OCI-M2 (cell line): ENCODE results near the gene ARHGEF12.

Experiments
- DNase-seq: peaks from one replicate; lab custom pipeline; 2025; ENCODE audit not compliant: unreplicated experiment; lab: John Stamatoyannopoulos, UW

The ARHGEF12 gene

DNA sequence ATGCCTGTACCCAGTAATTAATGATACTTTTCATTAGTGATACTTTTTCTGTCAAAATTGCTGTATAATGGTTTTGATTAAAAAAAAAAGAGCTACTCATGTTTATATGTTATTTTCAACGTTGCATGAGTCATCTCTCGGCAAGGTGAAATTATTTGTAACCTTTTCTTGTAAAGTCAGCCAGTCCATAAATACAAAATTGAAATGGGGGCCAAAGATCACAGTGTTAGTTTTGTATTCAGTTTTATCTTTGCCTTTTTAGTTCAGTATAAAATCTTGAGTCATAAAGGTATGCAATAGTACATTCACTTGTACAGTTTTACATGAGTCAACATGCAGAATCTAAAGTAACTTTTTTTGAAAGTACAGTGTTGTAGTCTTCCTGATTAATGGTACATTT lies 4.3 kb downstream of the ARHGEF12 start:
- no peak for DNase-seq

DNA sequence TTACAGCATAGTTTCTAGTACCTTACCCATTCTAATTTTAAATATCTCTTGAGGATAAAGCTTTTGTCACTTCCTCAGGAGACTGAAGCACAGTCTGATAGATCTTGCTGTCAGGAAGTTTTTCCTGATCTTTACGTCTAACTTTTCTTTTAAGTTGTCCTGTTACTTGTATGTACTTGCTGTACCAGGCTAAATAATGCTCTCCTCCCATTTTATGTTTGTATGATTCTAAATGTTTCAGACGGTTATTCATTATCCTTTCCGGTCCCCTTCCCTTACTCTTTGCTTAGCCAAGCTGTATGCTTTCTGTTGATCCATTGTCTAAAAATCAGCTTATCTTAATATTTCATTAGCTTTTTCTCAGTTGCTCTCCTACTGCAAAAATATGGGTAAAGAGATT lies 6.0 kb downstream of the ARHGEF12 start:
- DNase-seq: no peak

DNA sequence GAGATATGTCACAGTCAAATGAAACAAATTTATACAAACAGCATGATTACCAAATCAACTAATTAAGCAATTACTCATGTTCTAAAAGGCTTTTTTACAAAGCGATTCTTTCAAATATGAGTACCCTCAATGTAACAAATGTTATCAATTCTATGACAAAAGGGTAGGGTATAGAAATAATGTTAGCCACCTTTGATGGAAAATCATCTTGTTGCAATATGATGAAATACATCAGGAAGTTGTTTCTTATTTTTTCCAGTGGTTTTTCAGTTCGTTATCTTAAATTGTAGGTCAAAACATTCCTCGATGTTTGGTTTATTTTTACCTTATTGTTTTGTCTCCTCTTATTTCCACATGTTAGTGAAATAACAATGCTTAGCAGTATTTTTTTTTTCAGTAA lies 6.5 kb downstream of the ARHGEF12 start:
- DNase-seq: no peak

DNA sequence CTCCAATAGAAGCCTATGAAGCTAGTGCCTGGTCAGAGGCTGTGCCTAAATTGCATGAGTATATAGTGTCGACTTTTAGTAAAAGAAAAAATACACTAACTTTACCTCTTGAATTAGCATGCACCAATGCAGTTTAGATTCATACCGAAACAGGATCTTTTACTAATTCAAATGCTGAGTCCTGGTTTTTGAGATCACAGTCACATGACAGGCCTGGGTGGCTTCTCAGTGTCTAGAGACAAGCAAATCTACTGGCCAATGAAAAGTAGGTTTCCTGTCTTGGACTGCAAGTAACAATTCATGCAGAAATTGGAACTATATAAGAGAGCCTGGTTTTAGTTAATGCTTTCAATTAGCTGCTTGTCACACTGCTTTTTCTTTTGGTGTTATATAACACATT lies 7.2 kb downstream of the ARHGEF12 start:
- no peak for DNase-seq

DNA sequence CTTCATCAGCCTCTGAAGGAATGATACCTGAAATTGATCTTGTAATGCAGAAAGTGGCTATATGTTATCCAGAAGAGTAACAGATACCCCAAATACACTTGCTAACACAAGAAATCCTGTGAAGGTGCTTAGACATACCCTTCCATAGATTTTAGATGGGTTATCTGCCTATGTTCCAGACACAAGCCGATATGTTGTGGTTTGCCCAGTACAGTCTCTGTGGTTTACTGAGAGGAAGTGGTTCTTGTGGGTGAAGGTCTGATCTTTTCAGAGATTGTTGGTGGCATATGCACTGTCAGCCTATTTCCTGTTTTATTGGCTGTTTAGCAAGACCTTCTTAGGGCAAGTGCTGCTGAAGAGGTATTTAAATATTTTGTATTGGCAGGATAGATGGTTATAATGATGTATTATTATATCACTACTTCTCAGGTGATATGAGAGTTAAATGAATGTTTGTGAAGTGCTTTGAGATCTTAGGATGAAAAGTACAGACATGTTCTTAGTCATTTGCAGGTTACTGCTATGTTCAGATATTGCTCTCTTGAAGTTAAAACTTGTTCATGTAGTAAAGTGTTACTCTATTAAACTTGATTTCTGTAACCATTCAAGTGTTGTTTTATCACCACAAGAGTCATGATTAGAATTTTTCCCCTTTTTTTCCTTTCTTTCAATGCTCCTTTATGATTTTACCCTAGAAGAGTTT lies 8.2 kb downstream of the ARHGEF12 start:
- DNase-seq: peak; percentile 62

DNA sequence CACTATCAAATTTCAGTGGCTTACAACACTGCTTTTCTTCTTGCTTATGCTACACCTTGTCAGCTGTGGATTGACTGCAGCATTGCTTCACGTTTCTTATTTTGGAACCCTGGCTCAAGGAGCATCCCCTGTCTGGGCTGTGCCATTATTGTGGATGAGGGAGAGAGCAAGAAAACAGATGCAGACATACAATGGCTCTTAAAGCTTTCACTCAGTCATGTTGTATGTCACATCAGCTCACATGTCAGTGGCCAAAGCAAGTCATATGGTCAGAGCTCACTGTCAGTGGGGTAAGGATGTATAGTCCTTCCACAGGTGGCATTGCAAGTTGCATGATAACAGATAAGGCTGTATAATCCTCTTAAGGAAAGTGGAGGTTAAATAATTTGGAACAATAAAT lies 10.0 kb downstream of the ARHGEF12 start:
- DNase-seq: no peak

DNA sequence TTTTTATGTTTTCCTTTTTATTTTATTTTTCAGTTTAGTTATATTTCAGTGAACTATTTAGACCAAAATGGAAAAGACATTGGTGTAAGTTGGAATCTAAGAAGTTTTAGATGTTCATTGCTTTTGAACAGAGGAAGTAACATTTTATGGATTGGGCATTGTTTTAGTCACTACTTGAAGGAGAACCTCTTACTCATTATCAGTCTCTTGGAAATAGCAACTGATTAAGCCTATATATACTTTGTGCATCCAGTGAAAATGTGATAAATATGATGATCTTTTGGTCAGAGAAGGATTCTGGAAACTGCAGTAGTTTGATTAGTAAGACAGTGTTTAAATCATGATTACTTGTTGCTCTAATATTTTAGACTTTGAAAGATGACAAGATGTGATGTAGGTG lies 14.4 kb downstream of the ARHGEF12 start:
- DNase-seq: no peak

DNA sequence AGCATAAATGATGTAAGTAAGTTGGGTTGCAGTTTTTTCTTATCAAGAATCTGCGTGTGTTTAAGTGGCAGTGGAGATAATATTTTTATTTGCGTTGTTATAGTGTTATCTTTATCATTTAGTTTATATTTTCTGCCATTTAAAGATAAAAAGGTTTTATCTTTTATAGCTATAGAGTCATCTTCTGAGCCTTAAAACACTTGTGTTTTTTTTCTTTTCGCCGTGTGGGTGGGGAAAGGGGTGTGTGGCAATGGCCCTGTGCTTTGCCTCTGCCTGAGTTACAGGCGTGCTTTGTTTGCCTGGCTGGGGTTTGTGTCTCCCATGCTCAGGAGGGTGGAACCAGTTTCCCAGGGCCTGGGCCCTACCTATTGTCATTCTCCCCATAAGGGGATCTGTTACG lies 16.2 kb downstream of the ARHGEF12 start:
- DNase-seq: no peak

DNA sequence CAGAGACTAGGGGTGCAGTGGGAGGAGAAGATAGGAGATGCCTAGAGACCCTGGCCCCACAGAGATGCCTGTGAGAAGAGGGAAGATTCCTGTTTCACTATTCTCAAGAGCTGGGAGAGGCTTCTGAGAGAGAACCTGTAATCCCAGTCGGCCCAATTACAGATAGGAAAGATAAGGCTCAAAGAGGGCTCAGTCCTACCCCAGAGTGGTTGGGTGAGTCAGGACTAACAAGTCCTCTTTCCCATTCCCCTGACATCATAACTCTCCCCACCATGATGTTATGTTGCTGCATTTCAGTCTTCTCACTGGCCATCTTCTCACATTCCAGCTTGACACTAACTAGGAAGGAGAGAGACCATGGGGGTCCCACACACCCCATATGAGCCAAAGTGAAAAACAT lies 17.9 kb downstream of the ARHGEF12 start:
- DNase-seq: no peak

DNA sequence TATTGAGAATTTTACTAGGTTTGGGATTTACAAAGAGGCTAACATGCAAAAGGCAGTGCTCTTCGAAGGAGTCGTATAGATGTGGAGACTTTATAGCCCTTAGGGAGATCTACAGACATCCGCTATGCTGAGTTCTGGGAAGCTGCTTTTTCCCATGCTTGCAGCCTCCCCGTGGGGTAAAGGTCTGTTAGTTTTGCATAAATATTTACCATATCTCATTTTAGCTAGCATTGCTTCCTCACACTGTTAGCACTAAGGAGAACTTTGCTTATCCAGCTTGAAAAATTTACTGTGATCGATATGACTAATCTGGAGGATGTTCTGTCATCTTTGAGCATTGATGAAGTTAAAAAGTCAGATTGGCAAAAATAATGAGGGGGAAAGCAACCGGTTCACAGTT lies 18.6 kb downstream of the ARHGEF12 start:
- DNase-seq: no peak

DNA sequence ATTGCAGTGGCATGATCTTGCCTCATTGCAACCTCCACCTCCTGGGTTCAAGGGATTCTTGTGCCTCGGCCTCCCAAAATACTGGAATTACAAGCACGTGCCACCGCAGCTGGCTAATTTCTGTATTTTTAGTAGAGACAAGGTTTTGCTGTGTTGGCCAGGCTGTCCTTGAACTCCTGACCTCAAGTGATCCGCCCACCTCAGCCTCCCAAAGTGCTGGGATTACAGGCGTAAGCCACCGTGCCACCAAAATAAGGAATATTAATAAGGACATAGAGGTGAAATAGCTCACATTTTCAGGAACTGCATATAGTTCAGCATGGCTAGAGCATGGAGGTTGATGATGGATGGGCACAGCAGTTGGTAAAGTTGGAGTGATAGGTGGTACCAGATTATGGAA lies 21.4 kb downstream of the ARHGEF12 start:
- no peak for DNase-seq

DNA sequence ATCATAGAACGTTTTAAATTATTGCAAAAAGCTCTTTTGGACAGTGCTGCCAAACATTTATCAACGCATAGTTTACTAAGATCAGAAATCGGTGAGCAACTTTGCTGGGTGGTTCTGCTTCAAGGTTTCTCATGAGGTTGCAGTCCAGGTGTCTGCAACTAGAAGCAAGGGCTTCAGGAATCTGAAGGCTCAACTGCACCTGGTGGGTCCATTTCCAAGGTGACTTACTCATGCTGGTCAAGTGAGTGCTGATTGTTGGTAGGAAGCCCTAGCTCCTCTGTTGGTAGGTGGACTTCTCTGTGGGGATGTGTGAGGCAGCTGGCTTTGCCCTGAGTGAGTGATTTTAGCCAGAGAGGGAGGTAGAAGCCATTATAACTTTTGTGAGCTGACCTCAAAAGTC lies 22.5 kb downstream of the ARHGEF12 start:
- no peak for DNase-seq

DNA sequence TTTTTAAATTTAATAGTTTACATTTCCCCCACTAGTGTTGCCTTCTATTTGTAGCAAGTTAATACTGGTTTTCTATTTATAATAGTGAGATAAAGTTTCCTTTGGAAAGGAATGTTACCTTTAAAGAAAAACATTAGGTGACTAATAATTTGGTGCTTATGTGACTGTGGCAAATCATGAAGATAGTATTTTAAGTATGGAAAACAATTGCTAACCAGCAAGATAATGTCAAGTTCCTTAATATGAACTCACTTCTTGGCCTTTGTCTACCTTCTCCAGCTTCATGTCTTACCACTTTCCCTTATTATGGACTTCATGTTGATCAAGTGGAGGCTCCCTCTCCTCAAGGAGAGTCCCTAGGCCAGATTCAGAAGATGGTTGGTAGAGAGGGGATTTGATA lies 27.2 kb downstream of the ARHGEF12 start:
- DNase-seq: no peak

DNA sequence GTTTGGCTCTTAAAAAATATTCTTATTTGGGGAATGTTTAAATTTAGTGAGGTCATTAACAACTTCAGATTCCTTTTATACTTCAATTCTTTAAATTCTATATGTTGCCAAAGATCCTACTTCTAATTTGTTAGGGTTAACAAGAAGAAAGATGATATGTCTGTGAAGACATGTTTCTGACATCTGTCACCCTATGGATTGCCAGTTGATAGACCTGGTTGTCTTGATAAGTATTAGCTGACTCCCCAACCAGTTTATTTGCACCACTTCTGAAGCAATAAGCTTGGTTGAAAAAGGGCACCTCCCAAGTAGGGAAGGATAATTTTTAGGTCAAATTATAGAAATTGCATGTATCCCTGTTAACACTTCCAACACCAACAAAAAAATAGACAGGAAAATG lies 29.3 kb downstream of the ARHGEF12 start:
- DNase-seq: no peak

DNA sequence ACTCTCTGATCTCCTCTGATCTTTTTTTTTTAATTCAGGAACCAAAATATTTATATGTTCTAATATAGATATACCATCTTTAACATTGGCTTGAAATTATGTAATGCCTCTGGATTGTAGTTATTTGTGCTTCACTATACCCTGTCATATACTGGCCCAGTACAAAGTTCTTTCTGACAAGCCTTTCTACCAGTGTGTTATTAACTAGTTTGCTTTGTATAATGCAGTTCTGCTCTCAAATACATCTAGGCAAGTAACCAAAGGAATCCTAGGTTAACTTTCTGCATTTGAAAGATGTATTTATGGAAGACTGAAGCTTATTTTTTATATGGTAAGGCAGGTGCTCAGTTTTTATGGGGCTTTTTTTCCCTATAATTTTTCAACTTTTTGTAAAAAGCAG lies 36.1 kb downstream of the ARHGEF12 start:
- DNase-seq: no peak

DNA sequence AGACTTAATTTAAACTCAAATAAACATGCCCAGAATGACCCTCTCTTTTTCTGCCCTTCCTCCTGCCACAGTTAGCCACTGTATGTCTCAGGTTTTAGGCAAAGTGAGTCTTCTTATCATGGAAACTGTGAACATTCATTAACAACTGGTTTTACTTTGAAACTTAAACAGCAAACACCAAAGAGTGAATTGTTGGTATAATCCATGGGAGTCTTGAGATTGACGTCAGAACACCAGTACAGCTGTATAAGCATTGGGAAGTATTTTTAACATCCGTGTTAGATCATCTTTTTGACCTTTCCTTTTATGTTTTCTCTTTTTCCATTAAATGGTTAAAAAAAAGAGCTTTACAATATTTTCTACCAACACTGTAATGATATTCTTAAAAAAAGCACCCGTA lies 38.9 kb downstream of the ARHGEF12 start:
- DNase-seq: no peak

DNA sequence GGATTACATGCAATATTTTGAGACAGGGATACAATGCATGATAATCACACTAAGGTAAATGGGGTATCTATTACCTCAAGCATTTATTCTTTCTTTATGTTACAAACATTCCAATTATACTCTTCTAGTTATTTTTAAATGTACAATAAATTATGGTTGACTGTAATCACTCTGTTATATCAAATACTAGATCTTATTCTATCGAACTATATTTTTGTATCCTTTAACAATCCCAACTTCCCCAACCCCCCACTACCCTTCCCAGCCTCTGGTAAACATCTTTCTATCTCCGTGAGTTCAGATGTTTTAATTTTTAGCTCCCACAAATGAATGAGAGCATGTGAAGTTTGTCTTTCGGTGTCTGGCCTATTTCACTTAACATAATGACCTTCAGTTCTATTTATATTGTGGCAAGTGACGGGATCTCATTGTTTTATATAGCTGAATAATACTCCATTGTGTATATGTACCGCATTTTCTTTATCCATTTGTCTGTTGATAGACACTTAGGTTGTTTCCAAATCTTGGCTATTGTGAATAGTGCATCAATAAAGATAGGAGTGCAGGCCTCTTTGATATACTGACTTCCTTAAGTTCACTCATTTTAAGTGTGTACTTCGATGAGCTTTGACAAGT lies 40.5 kb downstream of the ARHGEF12 start:
- DNase-seq: no peak

DNA sequence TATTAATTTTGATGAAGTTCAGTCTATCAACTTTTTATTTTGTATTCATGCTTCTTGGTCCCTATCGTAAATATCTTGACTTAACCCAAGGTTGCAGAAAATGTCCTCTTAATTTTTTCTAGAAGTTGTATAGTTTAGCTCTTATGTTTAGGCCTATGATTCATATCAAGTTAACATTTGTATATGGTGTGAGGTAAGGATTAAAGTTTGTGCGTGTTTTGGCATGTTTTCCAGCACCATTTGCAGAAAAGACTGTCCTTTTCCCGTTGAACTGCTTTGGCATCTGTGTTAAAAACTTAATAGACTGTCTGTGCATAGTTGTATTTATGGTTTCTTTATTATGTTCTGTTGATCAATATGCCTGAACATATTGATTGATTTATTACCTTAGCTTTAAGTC lies 42.3 kb downstream of the ARHGEF12 start:
- DNase-seq: no peak

DNA sequence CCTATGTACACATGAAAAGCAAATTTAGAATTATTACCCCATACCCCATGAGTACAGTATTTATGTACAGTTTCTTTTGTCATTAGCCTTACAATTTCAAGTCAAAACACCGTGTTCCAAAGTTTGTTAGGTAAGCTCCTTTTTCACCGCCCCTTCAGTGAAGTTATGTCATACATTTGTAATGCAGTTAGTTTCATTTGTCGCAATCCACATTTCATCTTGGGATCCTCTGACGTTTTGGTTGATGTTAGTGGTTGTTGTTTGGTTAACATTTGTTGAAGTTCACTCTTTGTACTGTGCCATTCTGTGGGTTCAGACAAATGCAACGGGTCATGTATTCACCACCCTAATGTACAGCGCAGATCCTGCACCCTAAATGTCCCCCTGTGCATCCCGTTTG lies 45.2 kb downstream of the ARHGEF12 start:
- DNase-seq: no peak

DNA sequence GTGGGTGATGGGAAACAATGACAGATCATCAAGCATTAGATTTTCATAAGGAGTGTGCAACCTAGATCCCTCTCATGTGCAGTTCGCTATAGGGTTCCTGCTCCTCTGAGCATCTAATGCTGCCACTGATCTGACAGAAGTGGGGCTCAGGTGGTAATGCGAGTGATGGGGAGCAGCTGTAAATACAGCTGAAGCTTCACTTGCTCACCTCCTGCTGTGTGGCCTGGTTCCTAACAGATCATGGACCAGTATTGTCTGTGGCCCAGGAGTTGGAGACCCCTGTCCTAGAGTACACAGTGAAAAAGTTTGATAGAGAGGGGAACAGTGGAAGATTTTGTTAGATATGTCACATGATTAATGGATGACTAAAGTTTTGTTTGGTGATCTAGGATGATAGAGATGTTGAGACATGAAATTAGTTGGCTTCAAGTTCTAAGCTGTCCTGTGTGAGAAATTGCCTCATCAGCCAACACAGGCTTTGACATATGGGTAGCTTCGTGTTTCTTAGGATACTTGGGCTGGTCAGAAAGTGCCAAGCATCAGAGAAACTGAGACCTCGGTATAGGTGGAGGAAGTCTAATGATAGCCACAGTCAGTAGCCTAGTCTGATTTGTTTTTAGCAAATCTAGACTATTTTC lies 47.4 kb downstream of the ARHGEF12 start:
- DNase-seq: no peak

DNA sequence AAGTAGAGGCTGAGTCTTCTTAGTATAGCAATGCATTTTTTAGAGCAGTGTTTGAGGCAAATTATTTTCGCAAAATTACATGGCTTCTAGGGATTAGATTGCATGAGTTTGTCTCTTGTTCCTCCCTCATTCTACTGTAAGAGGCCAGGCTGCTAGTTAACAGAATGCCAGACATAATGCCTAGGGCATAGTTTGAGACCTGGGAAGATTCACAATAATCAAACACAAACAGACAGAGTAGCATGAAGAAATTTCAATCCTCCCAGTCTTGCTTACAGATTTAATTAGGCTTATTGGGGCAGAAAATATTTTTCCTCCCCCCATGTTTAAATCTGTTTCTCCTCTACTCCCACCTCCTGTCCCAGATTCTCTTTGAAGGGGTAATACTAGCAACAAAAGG lies 48.3 kb downstream of the ARHGEF12 start:
- no peak for DNase-seq

DNA sequence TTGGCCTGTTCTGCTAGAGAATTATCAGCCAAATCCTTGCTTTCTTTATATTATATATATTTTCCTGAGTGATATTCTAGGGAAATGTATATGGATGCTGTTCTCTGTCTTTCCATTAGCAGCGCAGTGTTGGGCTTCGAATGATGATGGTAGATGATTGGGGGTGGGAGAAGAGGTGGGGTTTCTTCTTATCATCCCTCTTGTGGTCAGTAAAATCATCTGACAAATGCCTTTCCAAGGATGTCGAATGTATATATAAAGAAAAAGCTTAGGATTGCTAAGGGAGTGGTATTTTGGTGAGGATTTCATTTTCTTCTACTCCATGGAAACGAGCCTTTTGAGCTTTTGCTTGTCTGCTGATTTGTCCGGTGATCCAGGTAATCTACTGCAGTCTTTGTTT lies 48.9 kb downstream of the ARHGEF12 start:
- DNase-seq: no peak

DNA sequence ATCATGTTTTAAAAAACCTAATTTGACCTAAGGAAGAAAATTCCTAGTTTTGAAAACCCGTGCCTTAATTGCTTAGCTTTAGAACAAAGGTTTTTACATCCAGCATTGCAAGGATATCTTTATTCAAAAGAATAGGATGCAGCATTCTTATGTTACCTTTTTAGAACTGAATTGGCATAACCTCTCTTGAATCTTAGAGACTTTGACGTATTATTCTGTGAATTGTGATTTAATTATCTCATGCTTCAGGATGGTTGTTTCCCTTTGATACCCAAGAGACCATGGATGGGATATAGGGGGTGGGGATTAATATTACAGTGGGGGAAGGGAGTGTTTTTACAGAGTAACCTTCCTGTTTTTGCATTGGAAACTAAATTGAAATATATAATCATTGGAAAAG lies 49.4 kb downstream of the ARHGEF12 start:
- no peak for DNase-seq
